Measurements from ENCODE around the gene TTLL8. TPM values are rescaled to one million over a fixed set of nuclear protein-coding genes. Genes with fewer than 3 reads are reported as not detected.

TTLL8 gene
- polyA plus RNA-seq, 2 of the 4 experiments (the other 2 are of a cell fraction), result not detected

DNA sequence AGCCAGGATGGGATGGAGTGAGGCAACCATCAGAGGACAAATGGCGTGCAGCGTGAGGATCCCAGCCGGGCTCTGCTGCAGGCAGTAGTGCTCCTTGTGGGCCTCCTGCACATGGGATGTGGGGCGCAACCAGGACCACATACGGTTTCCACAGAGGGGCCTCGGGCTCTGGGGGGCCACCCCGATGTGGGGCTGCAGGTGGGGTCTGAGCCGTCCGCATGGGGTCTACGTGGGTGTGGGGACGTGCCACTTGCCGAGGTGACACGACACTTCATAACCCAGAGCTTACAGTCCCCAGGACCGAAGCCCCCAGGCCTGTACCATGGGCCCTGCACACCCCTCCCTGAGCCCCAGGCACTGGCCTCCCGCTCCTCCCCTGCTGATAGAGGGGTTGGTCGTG is 10.8 kb downstream of the TTLL8 start:
- CTCF ChIA-PET, result no interaction called here
- H3K9me3 ChIP-seq, result no peaks in the 10 kb centered on the region
- TF ChIP-seq NR3C1 (IDR thresholded peaks at IDR 0.05), result no peak
- TF ChIP-seq ZNF302 (CRISPR knock-in tag; IDR thresholded peaks at IDR 0.05), result no peak
- TF ChIP-seq SREBF2 (IDR thresholded peaks at IDR 0.05), result no peak
- no peak for TF ChIP-seq SMC3 (IDR thresholded peaks at IDR 0.05)
- TF ChIP-seq EHMT2 (IDR thresholded peaks at IDR 0.05; ENCODE audit: low read depth), result no peak
- TF ChIP-seq HOXA7 (CRISPR knock-in tag; IDR thresholded peaks at IDR 0.05), result no peak
- TF ChIP-seq HOXB5 (CRISPR knock-in tag; IDR thresholded peaks at IDR 0.05), result no peak
- TF ChIP-seq, protein P1, sequence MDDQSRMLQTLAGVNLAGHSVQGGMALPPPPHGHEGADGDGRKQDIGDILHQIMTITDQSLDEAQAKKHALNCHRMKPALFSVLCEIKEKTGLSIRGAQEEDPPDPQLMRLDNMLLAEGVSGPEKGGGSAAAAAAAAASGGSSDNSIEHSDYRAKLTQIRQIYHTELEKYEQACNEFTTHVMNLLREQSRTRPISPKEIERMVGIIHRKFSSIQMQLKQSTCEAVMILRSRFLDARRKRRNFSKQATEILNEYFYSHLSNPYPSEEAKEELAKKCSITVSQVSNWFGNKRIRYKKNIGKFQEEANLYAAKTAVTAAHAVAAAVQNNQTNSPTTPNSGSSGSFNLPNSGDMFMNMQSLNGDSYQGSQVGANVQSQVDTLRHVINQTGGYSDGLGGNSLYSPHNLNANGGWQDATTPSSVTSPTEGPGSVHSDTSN (IDR thresholded peaks at IDR 0.05), result no peak
- TF ChIP-seq FOSL2 (IDR thresholded peaks at IDR 0.05), result no peak
- TF ChIP-seq FOSL2 (CRISPR knock-in tag; IDR thresholded peaks at IDR 0.05), result no peak
- TF ChIP-seq MYC (IDR thresholded peaks at IDR 0.05; ENCODE audit: borderline replicate concordance, low read length), result no peak
- no peak for TF ChIP-seq CTCF (IDR thresholded peaks at IDR 0.05)
- no peak for TF ChIP-seq ATOH8 (CRISPR knock-in tag; IDR thresholded peaks at IDR 0.05; ENCODE audit: low read depth)
- no peak for TF ChIP-seq HMGXB4 (CRISPR knock-in tag; IDR thresholded peaks at IDR 0.05; ENCODE audit: borderline replicate concordance)
- TF ChIP-seq, protein P2, sequence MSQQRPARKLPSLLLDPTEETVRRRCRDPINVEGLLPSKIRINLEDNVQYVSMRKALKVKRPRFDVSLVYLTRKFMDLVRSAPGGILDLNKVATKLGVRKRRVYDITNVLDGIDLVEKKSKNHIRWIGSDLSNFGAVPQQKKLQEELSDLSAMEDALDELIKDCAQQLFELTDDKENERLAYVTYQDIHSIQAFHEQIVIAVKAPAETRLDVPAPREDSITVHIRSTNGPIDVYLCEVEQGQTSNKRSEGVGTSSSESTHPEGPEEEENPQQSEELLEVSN (IDR thresholded peaks at IDR 0.05; ENCODE audit: borderline replicate concordance, low read depth), result no peak
- no peak for TF ChIP-seq HDAC2 (IDR thresholded peaks at IDR 0.05)
- H3K4me1 ChIP-seq, result no peaks in the 10 kb centered on the region
- FAIRE-seq (no peak), ATAC-seq (no peak), DNase-seq (ENCODE audit: low read depth in 1 of 2, low spot score in 1 of 2) (no peak)
- no peak overlapping the region for H3K27ac ChIP-seq
- no peak overlapping the region for H3K4me3 ChIP-seq
- POLR2A ChIA-PET, result no interaction called here
- H3K4me2 ChIP-seq, result no peak overlapping the region
- WGBS (ENCODE audit: missing lambda C conversion rate), result 64% methylated on average over 7 of the region's 16 CpGs

- CTCF ChIA-PET, result no interaction called here
- FAIRE-seq (no peak), ATAC-seq (no peak; a peak in 1 of 6 replicates), DNase-seq (ENCODE audit: low read depth in 1 of 2, low spot score in 1 of 2) (no peak)
- H3K27ac ChIP-seq, result no peak overlapping the region
- no peak overlapping the region for H3K4me2 ChIP-seq
- H3K4me1 ChIP-seq, result no peaks in the 10 kb centered on the region
- no peak overlapping the region for H3K4me3 ChIP-seq
- POLR2A ChIA-PET, result no interaction called here
- WGBS (ENCODE audit: missing lambda C conversion rate), result 68% methylated on average over 14 of the region's 27 CpGs
- no peaks in the 10 kb centered on the region for H3K9me3 ChIP-seq
- TF ChIP-seq HOXB13 (CRISPR knock-in tag; IDR thresholded peaks at IDR 0.05; ENCODE audit: low read depth), result no peak
- no peak for TF ChIP-seq KDM5A (IDR thresholded peaks at IDR 0.05)
- no peak for TF ChIP-seq EHMT2 (IDR thresholded peaks at IDR 0.05; ENCODE audit: low read depth)
- TF ChIP-seq HEYL (CRISPR knock-in tag; IDR thresholded peaks at IDR 0.05), result no peak
- no peak for TF ChIP-seq TFCP2L1 (CRISPR knock-in tag; IDR thresholded peaks at IDR 0.05)
- no peak for TF ChIP-seq HMGXB4 (CRISPR knock-in tag; IDR thresholded peaks at IDR 0.05; ENCODE audit: borderline replicate concordance)
- no peak for TF ChIP-seq FOXS1 (CRISPR knock-in tag; IDR thresholded peaks at IDR 0.05)
- TF ChIP-seq REST (IDR thresholded peaks at IDR 0.05), result no peak
- TF ChIP-seq, protein P1 (IDR thresholded peaks at IDR 0.05), result no peak
- TF ChIP-seq ZNF302 (CRISPR knock-in tag; IDR thresholded peaks at IDR 0.05), result no peak
- no peak for TF ChIP-seq POLR2AphosphoS2 (conservative IDR thresholded peaks at IDR 0.05; ENCODE audit: low read length)
Observed at GRCh38 chr22:50046481-50047245, 11.4 kb downstream of the TTLL8 start.

All from A549 (cell line).